HCT116 (cell line): ENCODE measurements around the gene NDUFS4. TPM values are rescaled to one million over a fixed set of nuclear protein-coding genes. Genes with fewer than 3 reads are reported as not detected.

Source experiments
- ATAC-seq: fragments of 200-7000 bp; cut with Tn5 transposase; 2 replicates; pipeline ENCODE4 v1.9.1; 2020; ENCODE audit warnings: mild to moderate bottlenecking, moderate library complexity
- BruUV-seq: library from RNA; stranded (reverse); fragments of 400-500 nt; replicated peaks from 2 replicates; lab custom pipeline; 2021; lab: Mats Ljungman, UMichigan
- CTCF ChIA-PET: fragments of 300-600 bp; sonication (Branson Sonifier 250); formaldehyde crosslinking; loops from one replicate; lab custom pipeline; 2021; ENCODE audit warnings: antibody characterized with exemption; lab: Charles Lee
- POLR2A ChIA-PET: fragments of 300-600, 350-600 bp; sonication (Branson Sonifier 250); formaldehyde crosslinking; loops from one replicate; lab custom pipeline; 2021; ENCODE audit warnings: antibody characterized with exemption; lab: Charles Lee
- RAD21 ChIA-PET, 2 experiments: fragments of 300-600 bp; sonication (Branson Sonifier 250); formaldehyde crosslinking; loops; one replicate each; lab custom pipeline; 2023; ENCODE audit warnings: low total read pairs in 2 of 2; ENCODE audit not compliant: uncharacterized antibody in 2 of 2, unreplicated experiment in 2 of 2, low non-redundant PET in 1 of 2; lab: Charles Lee
- DNase-seq: peaks from one replicate; pipeline ENCODE4 v3.0.0-alpha.2; 2010; ENCODE audit warnings: low read depth, low spot score
- H2AFZ ChIP-seq: fragments of 200-600 bp; shearing (Covaris generic), sonication (generic); 2 replicates; pipeline ENCODE4 v1.6.1; 2017; ENCODE audit warnings: low read depth, mixed run types, mixed read lengths, antibody characterized with exemption, low read length; ENCODE audit not compliant: poor library complexity, severe bottlenecking
- H3K27ac ChIP-seq: 2 replicates; pipeline ENCODE4 v1.5.1; 2012; ENCODE audit warnings: low read depth, low read length
- H3K27me3 ChIP-seq: fragments of 200-600 bp; sonication (generic); 2 replicates; pipeline ENCODE4 v1.6.1; 2016; ENCODE audit warnings: mixed run types, low read length, mixed read lengths; ENCODE audit not compliant: insufficient read depth
- H3K36me3 ChIP-seq, 2 experiments: fragments of 200-500 bp in 1 of 2; fragments of 200-600 bp in 1 of 2; sonication (Bioruptor generic) in 1 of 2; sonication (generic) in 1 of 2; 2 replicates each; pipeline versions ENCODE4 v1.5.1 to v1.6.1; 2014 to 2016; ENCODE audit warnings: low read length in 2 of 2, inconsistent platforms in 1 of 2, mixed read lengths in 1 of 2, mixed run types in 1 of 2; ENCODE audit not compliant: insufficient read depth in 2 of 2, control insufficient read depth in 1 of 2
- H3K4me1 ChIP-seq, 2 experiments: fragments of 200-600 bp in 1 of 2; sonication (generic) in 1 of 2; 2 replicates each; pipeline versions ENCODE4 v1.5.1 to v1.6.1; 2012 to 2017; ENCODE audit warnings: low read length in 2 of 2, inconsistent platforms in 1 of 2, mild to moderate bottlenecking in 1 of 2, mixed read lengths in 1 of 2, mixed run types in 1 of 2, moderate library complexity in 1 of 2; ENCODE audit not compliant: insufficient read depth in 2 of 2, control insufficient read depth in 1 of 2
- H3K4me2 ChIP-seq: fragments of 200-600 bp; sonication (generic); 2 replicates; pipeline ENCODE4 v1.6.1; 2017; ENCODE audit warnings: mixed run types, low read length, mixed read lengths
- H3K4me3 ChIP-seq, 2 experiments: fragments of 200-600 bp in 1 of 2; sonication (generic) in 1 of 2; replicated peaks in 1 of 2; 2 replicates each; pipeline ENCODE4 v1.5.1; 2011 to 2016; ENCODE audit warnings: low read length in 2 of 2, control low read depth in 1 of 2, low read depth in 1 of 2, mild to moderate bottlenecking in 1 of 2, mixed read lengths in 1 of 2, mixed run types in 1 of 2
- H3K79me2 ChIP-seq: fragments of 200-600 bp; sonication (generic); 2 replicates; pipeline ENCODE4 v1.6.1; 2017; ENCODE audit warnings: mild to moderate bottlenecking, mixed run types, low read length, moderate library complexity, mixed read lengths; ENCODE audit not compliant: insufficient read depth
- H3K9ac ChIP-seq: fragments of 200-600 bp; sonication (generic); 2 replicates; pipeline ENCODE4 v1.6.1; 2016; ENCODE audit warnings: low read length, mixed read lengths
- H3K9me2 ChIP-seq: fragments of 200-600 bp; sonication (generic), shearing (Covaris generic); 2 replicates; pipeline ENCODE4 v1.6.1; 2017; ENCODE audit warnings: mixed run types, mild to moderate bottlenecking, moderate library complexity; ENCODE audit not compliant: insufficient read depth
- H3K9me3 ChIP-seq, 2 experiments: fragments of 200-500 bp in 1 of 2; fragments of 200-600 bp in 1 of 2; sonication (Bioruptor generic) in 1 of 2; sonication (generic) in 1 of 2; 2 replicates each; pipeline ENCODE4 v1.6.1; 2014 to 2017; ENCODE audit warnings: low read length in 2 of 2, mixed read lengths in 2 of 2, inconsistent platforms in 1 of 2, low read depth in 1 of 2, mild to moderate bottlenecking in 1 of 2, mixed run types in 1 of 2, moderate library complexity in 1 of 2; ENCODE audit not compliant: control insufficient read depth in 1 of 2, insufficient read depth in 1 of 2
- H4K20me1 ChIP-seq: fragments of 200-600 bp; sonication (generic), shearing (Covaris generic); 2 replicates; pipeline ENCODE4 v1.6.1; 2017; ENCODE audit warnings: mixed run types, mild to moderate bottlenecking, moderate library complexity; ENCODE audit not compliant: insufficient read depth
- ATF3 ChIP-seq: IDR thresholded peaks from 2 replicates; pipeline ENCODE4 v1.6.1; 2012
- CEBPB ChIP-seq: IDR thresholded peaks from 2 replicates; pipeline ENCODE4 v1.6.1; 2012; ENCODE audit warnings: low read depth
- CTCF ChIP-seq, 3 experiments: fragments of 200-600 bp in 1 of 3; sonication (generic) in 1 of 3; IDR thresholded peaks in 2 of 3; conservative IDR thresholded peaks in 1 of 3; 2 replicates each; pipeline ENCODE4 v1.5.1; 2012 to 2017; ENCODE audit warnings: low read depth in 2 of 3, low read length in 2 of 3, antibody characterized with exemption in 1 of 3, borderline replicate concordance in 1 of 3, control low read depth in 1 of 3, mild to moderate bottlenecking in 1 of 3, mixed read lengths in 1 of 3, mixed run types in 1 of 3, moderate library complexity in 1 of 3; ENCODE audit not compliant: insufficient read depth in 1 of 3
- EGR1 ChIP-seq: IDR thresholded peaks from 2 replicates; pipeline ENCODE4 v1.6.1; 2012; ENCODE audit warnings: low read depth
- EZH2 ChIP-seq: fragments of 200-600 bp; sonication (generic); IDR thresholded peaks from 2 replicates; pipeline ENCODE4 v1.6.1; 2017; ENCODE audit warnings: antibody characterized with exemption, mixed run types
- EZH2phosphoT487 ChIP-seq: fragments of 200-600 bp; IDR thresholded peaks from 2 replicates; pipeline ENCODE4 v1.6.1; 2018; ENCODE audit warnings: antibody characterized with exemption, borderline replicate concordance
- FOSL1 ChIP-seq: IDR thresholded peaks from 2 replicates; pipeline ENCODE4 v1.6.1; 2012; ENCODE audit warnings: low read depth
- MAX ChIP-seq: IDR thresholded peaks from 2 replicates; pipeline ENCODE4 v1.6.1; 2012
- POLR2AphosphoS5 ChIP-seq: IDR thresholded peaks from 2 replicates; pipeline ENCODE4 v1.6.1; 2011; ENCODE audit warnings: mild to moderate bottlenecking, low read depth, low read length, moderate library complexity
- RAD21 ChIP-seq: IDR thresholded peaks from 2 replicates; pipeline ENCODE4 v1.6.1; 2012; ENCODE audit warnings: low read depth, mild to moderate bottlenecking
- SIN3A ChIP-seq: IDR thresholded peaks from 2 replicates; pipeline ENCODE4 v1.6.1; 2012; ENCODE audit warnings: low read depth
- SP1 ChIP-seq: IDR thresholded peaks from 2 replicates; pipeline ENCODE4 v1.6.1; 2012; ENCODE audit warnings: low read depth
- SRF ChIP-seq: IDR thresholded peaks from 2 replicates; pipeline ENCODE4 v1.6.1; 2012; ENCODE audit warnings: low read depth
- YY1 ChIP-seq: IDR thresholded peaks from 2 replicates; pipeline ENCODE4 v1.6.1; 2011; ENCODE audit warnings: low read length, low read depth, moderate library complexity, mild to moderate bottlenecking; ENCODE audit not compliant: insufficient replicate concordance; ENCODE audit errors: extremely low read depth
- ZBTB33 ChIP-seq: IDR thresholded peaks from 2 replicates; pipeline ENCODE4 v1.6.1; 2011; ENCODE audit warnings: mild to moderate bottlenecking, low read length, moderate library complexity; ENCODE audit not compliant: insufficient replicate concordance; ENCODE audit errors: extremely low read depth
- intact Hi-C: fragments of 100-400 bp; cut with micrococcal nuclease; formaldehyde crosslinking; loops from 2 replicates; pipeline ENCODE4 v1.10.0; 2022
- total RNA-seq: library from RNA; stranded (reverse); gene quantifications from one replicate; pipeline ENCODE4 v1.2.1, GENCODE V29; 2021; ENCODE audit not compliant: unreplicated experiment

Gene NDUFS4
- total RNA-seq, 1 experiment from 2014 or later = 91.4 TPM

- ChIA-PET POLR2A (no interaction called here), RAD21 (no interaction called here)
Measured at GRCh38 chr5:53681079-53681478, 120.6 kb downstream of the NDUFS4 start.

More at GRCh38 chr5:53681079-53681478, 120.6 kb downstream of the NDUFS4 start:
- no peak overlapping the region for H2AFZ ChIP-seq
- no peaks in the 10 kb centered on the region for H3K79me2 ChIP-seq
- intact Hi-C loops = no loop called here
- H3K9ac ChIP-seq = no peak overlapping the region
- H3K36me3 ChIP-seq = no peaks in the 10 kb centered on the region
- H3K4me2 ChIP-seq = no peak overlapping the region
- H3K9me3 ChIP-seq = no peaks in the 10 kb centered on the region
- H3K27ac ChIP-seq = no peak overlapping the region
- ATAC-seq (no peak), DNase-seq (no peak)
- H3K4me1 ChIP-seq = no peaks in the 10 kb centered on the region
- no TSS peak for BruUV-seq
- H3K27me3 ChIP-seq = no peaks in the 10 kb centered on the region
- H3K4me3 ChIP-seq = no peak overlapping the region
- TF ChIP-seq SIN3A (no peak), POLR2AphosphoS5 (no peak), EGR1 (no peak), FOSL1 (no peak), EZH2 (no peak), YY1 (no peak), RAD21 (no peak), ATF3 (no peak), EZH2phosphoT487 (no peak), MAX (no peak), CEBPB (no peak), SP1 (no peak), CTCF (IDR thresholded peaks at IDR 0.05 in 2 of 3, conservative IDR thresholded peaks at IDR 0.05 in 1 of 3; ENCODE audit: borderline replicate concordance in 1 of 3, insufficient read depth in 1 of 3, low read depth in 2 of 3, low read length in 2 of 3) (no peak), SRF (no peak), ZBTB33 (no peak)
- H3K9me2 ChIP-seq = no peaks in the 10 kb centered on the region
- H4K20me1 ChIP-seq = no peaks in the 10 kb centered on the region; the same call in 1 of the 2 replicates
- CTCF ChIA-PET = no interaction called here
